Measurements from ENCODE around the gene WWP2.
A peak's percentile ranks its signal among the peaks of the same experiment; 100 is the strongest.

Gene WWP2

GRCh38 chr16:69927056-69927757, 165.1 kb downstream of the WWP2 start:
- no peak for DNase-seq (ENCODE audit: low spot score)

- no peak for DNase-seq (ENCODE audit: low spot score)
These were observed 166.8 kb downstream of the WWP2 start for GRCh38 chr16:69928856-69929400.

- DNase-seq (ENCODE audit: low spot score) = no peak
These were observed 167.3 kb downstream of the WWP2 start for GRCh38 chr16:69929480-69929879.

- peak; percentile 73 for DNase-seq (ENCODE audit: low spot score)
These were observed 168.1 kb downstream of the WWP2 start for GRCh38 chr16:69930117-69930776.

- no peak for DNase-seq (ENCODE audit: low spot score)
These were observed 169.5 kb downstream of the WWP2 start for GRCh38 chr16:69931631-69932030.

GRCh38 chr16:69932228-69932627, 170.1 kb downstream of the WWP2 start:
- no peak for DNase-seq (ENCODE audit: low spot score)

- DNase-seq (ENCODE audit: low spot score) = no peak
These were observed 170.7 kb downstream of the WWP2 start for GRCh38 chr16:69932691-69933392.

GRCh38 chr16:69934044-69934443, 171.9 kb downstream of the WWP2 start:
- no peak for DNase-seq (ENCODE audit: low spot score)

- no peak for DNase-seq (ENCODE audit: low spot score)
These were observed 172.6 kb downstream of the WWP2 start for GRCh38 chr16:69934751-69935150.

- DNase-seq (ENCODE audit: low spot score) = no peak
These were observed 173.2 kb downstream of the WWP2 start for GRCh38 chr16:69935278-69935711.

- no peak for DNase-seq (ENCODE audit: low spot score)
These were observed 173.6 kb downstream of the WWP2 start for GRCh38 chr16:69935740-69936139.

GRCh38 chr16:69936252-69936651, 174.1 kb downstream of the WWP2 start:
- no peak for DNase-seq (ENCODE audit: low spot score)

GRCh38 chr16:69936751-69937211, 174.6 kb downstream of the WWP2 start:
- DNase-seq (ENCODE audit: low spot score) = no peak

- DNase-seq (ENCODE audit: low spot score) = no peak
These were observed 175.4 kb downstream of the WWP2 start for GRCh38 chr16:69937465-69937951.

- no peak for DNase-seq (ENCODE audit: low spot score)
These were observed 177.1 kb downstream of the WWP2 start for GRCh38 chr16:69938981-69939820.

GRCh38 chr16:69939821-69940585, 177.9 kb downstream of the WWP2 start:
- no peak for DNase-seq (ENCODE audit: low spot score)

- DNase-seq (ENCODE audit: low spot score) = no peak
These were observed 178.5 kb downstream of the WWP2 start for GRCh38 chr16:69940676-69941075.

GRCh38 chr16:69941251-69942098, 179.3 kb downstream of the WWP2 start:
- no peak for DNase-seq (ENCODE audit: low spot score)

GRCh38 chr16:69942099-69942491, 180.0 kb downstream of the WWP2 start:
- no peak for DNase-seq (ENCODE audit: low spot score)

GRCh38 chr16:69942627-69943170, 180.6 kb downstream of the WWP2 start:
- no peak for DNase-seq (ENCODE audit: low spot score)

Data from hematopoietic multipotent progenitor cell treated with erythropoietin and hydrocortisone succinate and interleukin-3 and kit ligand, for 17 days (in vitro differentiated cells).